K562 (cell line): ENCODE measurements around the gene COL11A2. TPM values are rescaled to one million over a fixed set of nuclear protein-coding genes. Genes with fewer than 3 reads are reported as not detected.

ENCODE experiments used
- CCNT2 ChIP-seq: IDR thresholded peaks from 2 replicates; pipeline ENCODE4 v1.6.1; 2011; ENCODE audit warnings: borderline replicate concordance, low read depth, mild to moderate bottlenecking, moderate library complexity, mixed read lengths, low read length; ENCODE audit not compliant: insufficient read length; ENCODE audit errors: extremely low read depth
- CHAMP1 ChIP-seq: fragments of 450-650 bp; IDR thresholded peaks from 2 replicates; pipeline ENCODE4 v1.6.1; 2016; ENCODE audit warnings: mild to moderate bottlenecking
- CREB3 ChIP-seq: fragments of 450-650 bp; conservative IDR thresholded peaks from 2 replicates; pipeline ENCODE4 v1.6.1; 2016; ENCODE audit warnings: missing genetic modification characterization, low read depth, mild to moderate bottlenecking, missing compliant biosample characterization, moderate library complexity
- IFI16 ChIP-seq: fragments of 250-450 bp; sonication (Bioruptor Pico); IDR thresholded peaks from 2 replicates; pipeline ENCODE4 v2.1.2; 2022; ENCODE audit warnings: mild to moderate bottlenecking, inconsistent platforms
- KAT2B ChIP-seq: IDR thresholded peaks from one replicate; pipeline ENCODE4 v1.6.1; 2012; ENCODE audit warnings: low read depth, mild to moderate bottlenecking, control low read depth, inconsistent platforms, low read length, moderate library complexity
- KLF6 ChIP-seq: fragments of 250-450 bp; sonication (Bioruptor Pico); IDR thresholded peaks from 2 replicates; pipeline ENCODE4 v1.4.0; 2020; ENCODE audit warnings: mild to moderate bottlenecking, moderate library complexity, borderline replicate concordance
- LARP7 ChIP-seq: fragments of 450-650 bp; IDR thresholded peaks from 2 replicates; pipeline ENCODE4 v1.6.1; 2016
- RBM15 ChIP-seq: fragments of 200-400 bp; formaldehyde crosslinking; IDR thresholded peaks from 2 replicates; pipeline ENCODE4 v1.6.1; 2018; ENCODE audit warnings: mild to moderate bottlenecking, low read length, moderate library complexity; ENCODE audit not compliant: insufficient read depth
- RCOR1 ChIP-seq, 2 experiments: IDR thresholded peaks; 2 replicates each; pipeline ENCODE4 v1.6.1; 2012; ENCODE audit warnings: low read depth in 2 of 2, low read length in 2 of 2, borderline replicate concordance in 1 of 2, improper control_type of control experiment in 1 of 2
- RFX7 ChIP-seq: fragments of 250-450 bp; sonication (Bioruptor Pico); IDR thresholded peaks from 2 replicates; pipeline ENCODE4 v1.5.1; 2021; ENCODE audit warnings: mild to moderate bottlenecking
- SREBF2 ChIP-seq: sonication (generic); formaldehyde crosslinking; IDR thresholded peaks from 2 replicates; pipeline ENCODE4 v1.4.0; 2020; ENCODE audit warnings: mild to moderate bottlenecking, missing genetic modification reagents
- TAF9B ChIP-seq: fragments of 450-650 bp; IDR thresholded peaks from 2 replicates; pipeline ENCODE4 v1.6.1; 2018; ENCODE audit warnings: mild to moderate bottlenecking; ENCODE audit not compliant: partially characterized antibody
- TEAD4 ChIP-seq, 2 experiments: sonication (generic) in 1 of 2; formaldehyde crosslinking in 1 of 2; IDR thresholded peaks; 2 replicates each; pipeline versions ENCODE4 v1.6.1 to v1.8.0; 2012 to 2022; ENCODE audit warnings: borderline replicate concordance in 1 of 2, inconsistent platforms in 1 of 2, low read length in 1 of 2, mild to moderate bottlenecking in 1 of 2, missing genetic modification reagents in 1 of 2
- TFAM ChIP-seq: fragments of 250-450 bp; sonication (Bioruptor Pico); conservative IDR thresholded peaks from 2 replicates; pipeline ENCODE4 v1.5.0; 2021; ENCODE audit warnings: mild to moderate bottlenecking, moderate library complexity
- TRIM24 ChIP-seq, 2 experiments: fragments of 450-650 bp; IDR thresholded peaks; 2 replicates each; pipeline ENCODE4 v1.6.1; 2016
- XRCC3 ChIP-seq: fragments of 450-650 bp; IDR thresholded peaks from 2 replicates; pipeline ENCODE4 v1.6.1; 2017; ENCODE audit warnings: mild to moderate bottlenecking, moderate library complexity
- XRCC5 ChIP-seq: fragments of 200-400 bp; formaldehyde crosslinking; IDR thresholded peaks from 2 replicates; pipeline ENCODE4 v1.6.1; 2017; ENCODE audit warnings: low read depth, mild to moderate bottlenecking, low read length
- ZNF23 ChIP-seq: fragments of 250-450 bp; sonication (Bioruptor Pico); IDR thresholded peaks from 2 replicates; pipeline ENCODE4 v1.4.0; 2020; ENCODE audit warnings: mild to moderate bottlenecking
- ZNF586 ChIP-seq: fragments of 450-650 bp; formaldehyde crosslinking; conservative IDR thresholded peaks from 2 replicates; pipeline ENCODE4 v1.4.0; 2020; ENCODE audit warnings: mild to moderate bottlenecking, moderate library complexity
- polyA plus RNA-seq, 8 experiments: library from polyadenylated mRNA; depleted of rRNA in 4 of 8; stranded (reverse) in 5 of 8; unstranded in 3 of 8; fragments of >200 nt; fragmentation: Nextera tagmentation in 2 of 8; fragmentation: Illumina TruSeq in 1 of 8; extraction: Ambion mirVana in 2 of 8; extraction: Trizol in 1 of 8; gene quantifications; 2 replicates each; pipeline versions ENCODE4 v1.2.1 to v1.2.3, GENCODE V29; 2011 to 2014; ENCODE audit warnings: inconsistent platforms in 1 of 8, missing spikeins in 1 of 8
- total RNA-seq, 7 experiments: library from RNA; depleted of rRNA in 6 of 7; stranded (reverse); fragments of >200 nt in 6 of 7; fragmentation: Illumina TruSeq in 2 of 7; extraction: Trizol in 2 of 7; gene quantifications; 2 replicates each; pipeline versions ENCODE4 v1.2.1 to v1.2.3, GENCODE V29; 2011 to 2021; ENCODE audit warnings: low replicate concordance in 1 of 7
- TF ChIP-seq, protein P1 (sequence below): fragments of 450-650 bp; IDR thresholded peaks from 2 replicates; pipeline ENCODE4 v1.6.1; 2016; ENCODE audit warnings: missing biosample characterization, missing genetic modification characterization
- TF ChIP-seq, protein P2 (sequence below): fragments of 250-450 bp; sonication (Bioruptor Pico); IDR thresholded peaks from 2 replicates; pipeline ENCODE4 v1.4.0; 2020

Gene COL11A2
- total and polyA plus RNA-seq, 9 of the 15 experiments (the other 6 are each of a cell fraction or from before 2014, with no cell fraction given): 0.04 to 0.35 (median 0.09) TPM; not detected in 1

- TF ChIP-seq CREB3 (tag) (no peak; the same call in 1 of the 2 replicates), TRIM24 (IDR thresholded peaks at IDR 0.05) (no peak; a peak in 1 of 4 replicates), TEAD4 (IDR thresholded peaks at IDR 0.05; ENCODE audit: low read length) (peak; percentile 30), TEAD4 (CRISPR knock-in tag; IDR thresholded peaks at IDR 0.05; ENCODE audit: borderline replicate concordance) (no peak), KAT2B (no peak), CCNT2 (peak; percentile 86), KLF6 (no peak), ZNF586 (no peak), RBM15 (no peak), XRCC5 (no peak), ZNF23 (CRISPR knock-in tag) (no peak), XRCC3 (no peak), TAF9B (peak; percentile 64), IFI16 (no peak), CHAMP1 (no peak), SREBF2 (CRISPR knock-in tag) (no peak), LARP7 (no peak), RCOR1 (IDR thresholded peaks at IDR 0.05; ENCODE audit: borderline replicate concordance in 1 of 2, low read depth in 2 of 2, low read length in 2 of 2) (0 out of 4 replicates have a peak, but pooled peaks of 1 of the 2 experiments have one; percentile 11), TFAM (CRISPR knock-in tag) (no peak), RFX7 (peak; percentile 53; the same call in 1 of the 2 replicates)
- TF ChIP-seq, protein P1, sequence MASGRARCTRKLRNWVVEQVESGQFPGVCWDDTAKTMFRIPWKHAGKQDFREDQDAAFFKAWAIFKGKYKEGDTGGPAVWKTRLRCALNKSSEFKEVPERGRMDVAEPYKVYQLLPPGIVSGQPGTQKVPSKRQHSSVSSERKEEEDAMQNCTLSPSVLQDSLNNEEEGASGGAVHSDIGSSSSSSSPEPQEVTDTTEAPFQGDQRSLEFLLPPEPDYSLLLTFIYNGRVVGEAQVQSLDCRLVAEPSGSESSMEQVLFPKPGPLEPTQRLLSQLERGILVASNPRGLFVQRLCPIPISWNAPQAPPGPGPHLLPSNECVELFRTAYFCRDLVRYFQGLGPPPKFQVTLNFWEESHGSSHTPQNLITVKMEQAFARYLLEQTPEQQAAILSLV (tag): no peak
- TF ChIP-seq, protein P2, sequence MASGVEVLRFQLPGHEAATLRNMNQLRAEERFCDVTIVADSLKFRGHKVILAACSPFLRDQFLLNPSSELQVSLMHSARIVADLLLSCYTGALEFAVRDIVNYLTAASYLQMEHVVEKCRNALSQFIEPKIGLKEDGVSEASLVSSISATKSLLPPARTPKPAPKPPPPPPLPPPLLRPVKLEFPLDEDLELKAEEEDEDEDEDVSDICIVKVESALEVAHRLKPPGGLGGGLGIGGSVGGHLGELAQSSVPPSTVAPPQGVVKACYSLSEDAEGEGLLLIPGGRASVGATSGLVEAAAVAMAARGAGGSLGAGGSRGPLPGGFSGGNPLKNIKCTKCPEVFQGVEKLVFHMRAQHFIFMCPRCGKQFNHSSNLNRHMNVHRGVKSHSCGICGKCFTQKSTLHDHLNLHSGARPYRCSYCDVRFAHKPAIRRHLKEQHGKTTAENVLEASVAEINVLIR (CRISPR knock-in tag): peak; percentile 97
These were observed 16.1 kb upstream of the COL11A2 start, which contains the start of gene RING1 (continued) for GRCh38 chr6:33208091-33208967.
